K562 (cell line): ENCODE measurements around the gene ARAP1. TPM values are rescaled to one million over a fixed set of nuclear protein-coding genes. Genes with fewer than 3 reads are reported as not detected.
A peak's percentile ranks its signal among the peaks of the same experiment; 100 is the strongest.

Experiments
- ARHGAP35 ChIP-seq: fragments of 450-650 bp; IDR thresholded peaks from 2 replicates; pipeline ENCODE4 v1.6.1; 2018; ENCODE audit not compliant: partially characterized antibody
- BHLHE40 ChIP-seq: IDR thresholded peaks from 2 replicates; pipeline ENCODE4 v1.6.1; 2011; ENCODE audit warnings: low read length, improper control_type of control experiment
- C11orf30 ChIP-seq: fragments of 450-650 bp; IDR thresholded peaks from 2 replicates; pipeline ENCODE4 v1.6.1; 2016; ENCODE audit warnings: low read depth, mild to moderate bottlenecking
- CBX5 ChIP-seq: IDR thresholded peaks from 2 replicates; pipeline ENCODE4 v1.6.1; 2014; ENCODE audit warnings: low read depth, borderline replicate concordance
- EHMT2 ChIP-seq: fragments of 450-650 bp; IDR thresholded peaks from 2 replicates; pipeline ENCODE4 v1.6.1; 2018; ENCODE audit warnings: antibody characterized with exemption
- EP300 ChIP-seq: IDR thresholded peaks from 2 replicates; pipeline ENCODE4 v1.6.1; 2012; ENCODE audit warnings: low read length, improper control_type of control experiment
- GATA2 ChIP-seq: sonication (generic); formaldehyde crosslinking; IDR thresholded peaks from 2 replicates; pipeline ENCODE4 v1.4.0; 2020; ENCODE audit warnings: mild to moderate bottlenecking, missing genetic modification reagents
- HNRNPLL ChIP-seq: fragments of 200-400 bp; formaldehyde crosslinking; IDR thresholded peaks from 2 replicates; pipeline ENCODE4 v1.6.1; 2017; ENCODE audit warnings: low read length, low read depth, mild to moderate bottlenecking; ENCODE audit not compliant: poor library complexity, severe bottlenecking
- JUNB ChIP-seq: fragments of 450-650 bp; formaldehyde crosslinking; conservative IDR thresholded peaks from 2 replicates; pipeline ENCODE4 v1.4.0; 2020; ENCODE audit warnings: mild to moderate bottlenecking
- TAF15 ChIP-seq: fragments of 200-400 bp; formaldehyde crosslinking; IDR thresholded peaks from 2 replicates; pipeline ENCODE4 v1.6.1; 2017; ENCODE audit warnings: mild to moderate bottlenecking, low read depth, low read length, moderate library complexity
- ZNF24 ChIP-seq: fragments of 450-650 bp; IDR thresholded peaks from 2 replicates; pipeline ENCODE4 v1.6.1; 2016
- ZNF316 ChIP-seq: fragments of 450-650 bp; IDR thresholded peaks from 2 replicates; pipeline ENCODE4 v1.6.1; 2016
- ZNF695 ChIP-seq: fragments of 450-650 bp; formaldehyde crosslinking; IDR thresholded peaks from 2 replicates; pipeline ENCODE4 v1.4.0; 2020; ENCODE audit warnings: mild to moderate bottlenecking, moderate library complexity
- polyA plus RNA-seq, 8 experiments: library from polyadenylated mRNA; depleted of rRNA in 4 of 8; stranded (reverse) in 5 of 8; unstranded in 3 of 8; fragments of >200 nt; fragmentation: Nextera tagmentation in 2 of 8; fragmentation: Illumina TruSeq in 1 of 8; extraction: Ambion mirVana in 2 of 8; extraction: Trizol in 1 of 8; gene quantifications; 2 replicates each; pipeline versions ENCODE4 v1.2.1 to v1.2.3, GENCODE V29; 2011 to 2014; ENCODE audit warnings: inconsistent platforms in 1 of 8, missing spikeins in 1 of 8
- total RNA-seq, 7 experiments: library from RNA; depleted of rRNA in 6 of 7; stranded (reverse); fragments of >200 nt in 6 of 7; fragmentation: Illumina TruSeq in 2 of 7; extraction: Trizol in 2 of 7; gene quantifications; 2 replicates each; pipeline versions ENCODE4 v1.2.1 to v1.2.3, GENCODE V29; 2011 to 2021; ENCODE audit warnings: low replicate concordance in 1 of 7
- TF ChIP-seq, protein P1 (sequence below): fragments of 250-450 bp; sonication (Bioruptor Pico); IDR thresholded peaks from 2 replicates; pipeline ENCODE4 v1.5.1; 2021; ENCODE audit warnings: mild to moderate bottlenecking
- TF ChIP-seq, protein P2 (sequence below), 2 experiments: IDR thresholded peaks; 2 replicates each; pipeline ENCODE4 v1.6.1; 2012; ENCODE audit warnings: improper control_type of control experiment in 2 of 2, low read depth in 2 of 2, low read length in 2 of 2, borderline replicate concordance in 1 of 2
- TF ChIP-seq, protein P3 (sequence below), 2 experiments: fragments of 450-650 bp in 1 of 2; sonication (generic) in 1 of 2; formaldehyde crosslinking; conservative IDR thresholded peaks; 2 replicates each; pipeline versions ENCODE4 v1.4.0 to v1.8.1; 2020 to 2022; ENCODE audit warnings: mild to moderate bottlenecking in 1 of 2, missing genetic modification reagents in 1 of 2
- TF ChIP-seq, protein P4 (sequence below): fragments of 450-650 bp; IDR thresholded peaks from one replicate; pipeline ENCODE4 v1.6.1; 2018; ENCODE audit warnings: mild to moderate bottlenecking, moderate library complexity; ENCODE audit not compliant: partially characterized antibody

The ARAP1 gene
- total and polyA plus RNA-seq, 9 of the 15 experiments (the other 6 are each of a cell fraction or from before 2014, with no cell fraction given), result 0.23 to 67.0 (median 24.6) TPM

DNA sequence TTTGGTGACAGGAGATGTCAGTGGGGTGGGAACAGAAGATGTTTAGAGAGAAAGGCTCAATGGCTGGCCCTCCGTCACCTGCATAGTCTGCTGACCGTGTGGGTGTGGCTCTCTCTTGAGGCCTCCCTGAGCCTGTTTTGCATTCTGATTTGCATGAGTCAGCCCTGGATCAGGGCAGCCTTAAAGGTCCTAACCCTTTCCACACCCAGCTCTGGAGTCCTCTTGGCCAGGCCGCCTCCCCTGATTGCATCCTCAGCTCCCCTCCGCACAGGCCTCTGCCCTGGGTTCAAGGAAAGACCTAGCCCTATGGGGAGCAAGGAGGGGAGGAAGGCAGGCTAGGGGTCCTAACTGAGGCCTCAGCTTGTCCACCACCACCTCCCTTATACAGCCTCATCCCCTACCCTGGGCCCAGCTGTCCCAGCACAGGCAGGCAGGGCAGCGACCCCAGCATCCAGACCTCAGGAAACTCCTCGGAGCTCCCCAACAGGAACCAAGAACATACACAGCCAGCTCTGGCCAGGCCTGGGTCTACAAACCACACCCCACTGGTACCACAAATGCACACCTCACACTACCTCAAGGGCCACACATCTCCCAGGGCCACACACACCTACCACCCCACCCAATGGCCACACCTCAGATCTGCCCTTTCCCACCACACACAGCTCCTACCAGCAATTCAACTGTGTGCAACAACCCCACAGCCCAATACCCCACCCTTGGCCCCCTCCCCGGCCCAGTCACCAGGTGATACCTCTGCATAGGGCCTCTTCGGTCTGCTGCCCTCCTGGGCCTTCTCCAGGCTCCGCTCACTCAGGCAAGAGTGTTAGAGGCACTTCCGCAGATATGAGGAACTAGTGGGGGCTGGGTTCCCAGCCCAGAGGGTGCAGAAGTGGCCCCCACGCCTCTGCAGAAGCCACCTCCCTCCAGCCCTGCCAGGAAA, 13.7 kb downstream of the ARAP1 start (continued):
- TF ChIP-seq, protein P1, sequence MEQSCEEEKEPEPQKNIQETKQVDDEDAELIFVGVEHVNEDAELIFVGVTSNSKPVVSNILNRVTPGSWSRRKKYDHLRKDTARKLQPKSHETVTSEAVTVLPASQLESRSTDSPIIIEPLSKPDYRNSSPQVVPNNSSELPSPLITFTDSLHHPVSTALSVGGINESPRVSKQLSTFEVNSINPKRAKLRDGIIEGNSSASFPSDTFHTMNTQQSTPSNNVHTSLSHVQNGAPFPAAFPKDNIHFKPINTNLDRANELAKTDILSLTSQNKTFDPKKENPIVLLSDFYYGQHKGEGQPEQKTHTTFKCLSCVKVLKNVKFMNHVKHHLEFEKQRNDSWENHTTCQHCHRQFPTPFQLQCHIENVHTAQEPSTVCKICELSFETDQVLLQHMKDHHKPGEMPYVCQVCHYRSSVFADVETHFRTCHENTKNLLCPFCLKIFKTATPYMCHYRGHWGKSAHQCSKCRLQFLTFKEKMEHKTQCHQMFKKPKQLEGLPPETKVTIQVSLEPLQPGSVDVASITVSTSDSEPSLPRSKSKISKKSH (CRISPR knock-in tag), result no peak
- no peak for TF ChIP-seq GATA2 (CRISPR knock-in tag)
- TF ChIP-seq, protein P2, sequence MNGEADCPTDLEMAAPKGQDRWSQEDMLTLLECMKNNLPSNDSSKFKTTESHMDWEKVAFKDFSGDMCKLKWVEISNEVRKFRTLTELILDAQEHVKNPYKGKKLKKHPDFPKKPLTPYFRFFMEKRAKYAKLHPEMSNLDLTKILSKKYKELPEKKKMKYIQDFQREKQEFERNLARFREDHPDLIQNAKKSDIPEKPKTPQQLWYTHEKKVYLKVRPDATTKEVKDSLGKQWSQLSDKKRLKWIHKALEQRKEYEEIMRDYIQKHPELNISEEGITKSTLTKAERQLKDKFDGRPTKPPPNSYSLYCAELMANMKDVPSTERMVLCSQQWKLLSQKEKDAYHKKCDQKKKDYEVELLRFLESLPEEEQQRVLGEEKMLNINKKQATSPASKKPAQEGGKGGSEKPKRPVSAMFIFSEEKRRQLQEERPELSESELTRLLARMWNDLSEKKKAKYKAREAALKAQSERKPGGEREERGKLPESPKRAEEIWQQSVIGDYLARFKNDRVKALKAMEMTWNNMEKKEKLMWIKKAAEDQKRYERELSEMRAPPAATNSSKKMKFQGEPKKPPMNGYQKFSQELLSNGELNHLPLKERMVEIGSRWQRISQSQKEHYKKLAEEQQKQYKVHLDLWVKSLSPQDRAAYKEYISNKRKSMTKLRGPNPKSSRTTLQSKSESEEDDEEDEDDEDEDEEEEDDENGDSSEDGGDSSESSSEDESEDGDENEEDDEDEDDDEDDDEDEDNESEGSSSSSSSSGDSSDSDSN (IDR thresholded peaks at IDR 0.05; ENCODE audit: borderline replicate concordance in 1 of 2, low read depth in 2 of 2, low read length in 2 of 2), result no peak
- peak; percentile 50; the same call in 1 of the 2 replicates for TF ChIP-seq ZNF316
- no peak for TF ChIP-seq ARHGAP35
- TF ChIP-seq, protein P3, sequence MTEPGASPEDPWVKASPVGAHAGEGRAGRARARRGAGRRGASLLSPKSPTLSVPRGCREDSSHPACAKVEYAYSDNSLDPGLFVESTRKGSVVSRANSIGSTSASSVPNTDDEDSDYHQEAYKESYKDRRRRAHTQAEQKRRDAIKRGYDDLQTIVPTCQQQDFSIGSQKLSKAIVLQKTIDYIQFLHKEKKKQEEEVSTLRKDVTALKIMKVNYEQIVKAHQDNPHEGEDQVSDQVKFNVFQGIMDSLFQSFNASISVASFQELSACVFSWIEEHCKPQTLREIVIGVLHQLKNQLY (CRISPR knock-in tag; conservative IDR thresholded peaks at IDR 0.05), result no peak
- peak; percentile 27; the same call in 1 of the 2 replicates for TF ChIP-seq C11orf30
- TF ChIP-seq, protein P4, sequence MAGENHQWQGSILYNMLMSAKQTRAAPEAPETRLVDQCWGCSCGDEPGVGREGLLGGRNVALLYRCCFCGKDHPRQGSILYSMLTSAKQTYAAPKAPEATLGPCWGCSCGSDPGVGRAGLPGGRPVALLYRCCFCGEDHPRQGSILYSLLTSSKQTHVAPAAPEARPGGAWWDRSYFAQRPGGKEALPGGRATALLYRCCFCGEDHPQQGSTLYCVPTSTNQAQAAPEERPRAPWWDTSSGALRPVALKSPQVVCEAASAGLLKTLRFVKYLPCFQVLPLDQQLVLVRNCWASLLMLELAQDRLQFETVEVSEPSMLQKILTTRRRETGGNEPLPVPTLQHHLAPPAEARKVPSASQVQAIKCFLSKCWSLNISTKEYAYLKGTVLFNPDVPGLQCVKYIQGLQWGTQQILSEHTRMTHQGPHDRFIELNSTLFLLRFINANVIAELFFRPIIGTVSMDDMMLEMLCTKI, result no peak
- TF ChIP-seq EP300, result no peak
- TF ChIP-seq CBX5, result no peak
- TF ChIP-seq ZNF24, result no peak
- TF ChIP-seq BHLHE40, result peak; percentile 75; the same call in 1 of the 2 replicates
- no peak for TF ChIP-seq EHMT2
- no peak for TF ChIP-seq HNRNPLL
- TF ChIP-seq TAF15, result no peak
- no peak for TF ChIP-seq JUNB
- no peak for TF ChIP-seq ZNF695
